ENCODE data around the gene CNOT3.

The CNOT3 gene

DNA sequence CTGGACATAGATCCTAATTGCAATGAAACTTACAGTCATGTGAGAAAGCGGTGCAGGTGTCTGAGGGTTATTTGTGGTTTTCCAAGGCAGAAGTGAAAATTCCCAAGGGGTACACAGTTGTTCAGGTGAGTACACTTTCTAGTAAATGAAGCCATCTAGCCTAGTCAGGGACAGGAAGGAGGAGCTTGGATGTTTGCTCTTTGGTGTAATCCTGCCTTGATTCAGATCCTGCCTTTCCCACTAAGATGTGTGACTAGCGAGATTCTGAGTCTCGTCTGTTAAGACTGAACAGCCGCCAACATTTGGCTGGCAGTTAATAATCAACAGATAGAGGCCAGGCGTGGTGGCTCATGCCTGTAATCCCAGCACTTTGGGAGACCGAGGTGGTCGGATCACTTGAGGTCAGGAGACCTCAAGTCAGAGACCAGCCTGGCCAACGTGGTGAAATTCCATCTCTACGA, 65.6 kb downstream of the CNOT3 start:
- Histone ChIP-seq H3K9me3 (ENCODE audit: control insufficient read depth, insufficient read depth, low read depth, low read length) (no peaks in the 10 kb centered on the region), H3K4me1 (ENCODE audit: control insufficient read depth, insufficient read depth, low read length) (peaks cover 10% of the 10 kb centered on the region), H3K4me3 (ENCODE audit: low read depth, low read length) (no peak overlapping the region), H3K36me3 (ENCODE audit: control insufficient read depth in 2 of 2, insufficient read depth in 1 of 2, low read length in 2 of 2) (peaks cover 54 to 72% of the 10 kb centered on the region in 2 experiments), H3K27ac (ENCODE audit: extremely low read depth, low read depth, low read length) (no peak overlapping the region)
- ChIA-PET POLR2A (interaction anchor here (0.5 to 6.8 kb wide), 4 partner anchors 9 to 66 kb away, joined by 3 to 241 read pairs (median 5); partner anchors contain the start of genes MBOAT7 and TSEN34), CTCF (interaction anchor here (0.7 kb wide), 3 partner anchors 30 to 189 kb away, joined by 3 to 6 read pairs (median 3); partner anchors contain the start of gene TMC4)
- TF ChIP-seq, protein P1, sequence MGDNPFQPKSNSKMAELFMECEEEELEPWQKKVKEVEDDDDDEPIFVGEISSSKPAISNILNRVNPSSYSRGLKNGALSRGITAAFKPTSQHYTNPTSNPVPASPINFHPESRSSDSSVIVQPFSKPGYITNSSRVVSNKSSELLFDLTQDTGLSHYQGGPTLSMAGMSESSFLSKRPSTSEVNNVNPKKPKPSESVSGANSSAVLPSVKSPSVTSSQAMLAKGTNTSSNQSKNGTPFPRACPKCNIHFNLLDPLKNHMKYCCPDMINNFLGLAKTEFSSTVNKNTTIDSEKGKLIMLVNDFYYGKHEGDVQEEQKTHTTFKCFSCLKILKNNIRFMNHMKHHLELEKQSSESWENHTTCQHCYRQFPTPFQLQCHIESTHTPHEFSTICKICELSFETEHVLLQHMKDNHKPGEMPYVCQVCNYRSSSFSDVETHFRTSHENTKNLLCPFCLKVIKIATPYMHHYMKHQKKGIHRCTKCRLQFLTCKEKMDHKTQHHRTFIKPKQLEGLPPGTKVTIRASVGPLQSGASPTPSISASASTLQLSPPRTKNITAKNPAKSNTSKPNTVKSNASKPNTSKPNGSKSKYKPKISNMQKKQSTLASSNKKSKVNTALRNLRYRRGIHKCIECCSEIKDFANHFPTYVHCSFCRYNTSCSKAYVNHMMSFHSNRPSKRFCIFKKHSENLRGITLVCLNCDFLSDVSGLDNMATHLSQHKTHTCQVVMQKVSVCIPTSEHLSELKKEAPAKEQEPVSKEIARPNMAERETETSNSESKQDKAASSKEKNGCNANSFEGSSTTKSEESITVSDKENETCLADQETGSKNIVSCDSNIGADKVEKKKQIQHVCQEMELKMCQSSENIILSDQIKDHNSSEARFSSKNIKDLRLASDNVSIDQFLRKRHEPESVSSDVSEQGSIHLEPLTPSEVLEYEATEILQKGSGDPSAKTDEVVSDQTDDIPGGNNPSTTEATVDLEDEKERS (tag by site-specific recombination; IDR thresholded peaks at IDR 0.05), result no peak
- TF ChIP-seq ZNF155 (tag by site-specific recombination; IDR thresholded peaks at IDR 0.05), result no peak
- TF ChIP-seq, protein P2, sequence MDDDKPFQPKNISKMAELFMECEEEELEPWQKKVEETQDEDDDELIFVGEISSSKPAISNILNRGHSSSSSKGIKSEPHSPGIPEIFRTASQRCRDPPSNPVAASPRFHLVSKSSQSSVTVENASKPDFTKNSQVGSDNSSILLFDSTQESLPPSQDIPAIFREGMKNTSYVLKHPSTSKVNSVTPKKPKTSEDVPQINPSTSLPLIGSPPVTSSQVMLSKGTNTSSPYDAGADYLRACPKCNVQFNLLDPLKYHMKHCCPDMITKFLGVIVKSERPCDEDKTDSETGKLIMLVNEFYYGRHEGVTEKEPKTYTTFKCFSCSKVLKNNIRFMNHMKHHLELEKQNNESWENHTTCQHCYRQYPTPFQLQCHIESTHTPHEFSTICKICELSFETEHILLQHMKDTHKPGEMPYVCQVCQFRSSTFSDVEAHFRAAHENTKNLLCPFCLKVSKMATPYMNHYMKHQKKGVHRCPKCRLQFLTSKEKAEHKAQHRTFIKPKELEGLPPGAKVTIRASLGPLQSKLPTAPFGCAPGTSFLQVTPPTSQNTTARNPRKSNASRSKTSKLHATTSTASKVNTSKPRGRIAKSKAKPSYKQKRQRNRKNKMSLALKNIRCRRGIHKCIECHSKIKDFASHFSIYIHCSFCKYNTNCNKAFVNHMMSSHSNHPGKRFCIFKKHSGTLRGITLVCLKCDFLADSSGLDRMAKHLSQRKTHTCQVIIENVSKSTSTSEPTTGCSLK (tag by site-specific recombination; IDR thresholded peaks at IDR 0.05), result no peak
- no peak for TF ChIP-seq HOXC10 (CRISPR knock-in tag; IDR thresholded peaks at IDR 0.05)
- no peak for TF ChIP-seq TRIM28 (IDR thresholded peaks at IDR 0.05; ENCODE audit: borderline replicate concordance, low read length)
- TF ChIP-seq, protein P3, sequence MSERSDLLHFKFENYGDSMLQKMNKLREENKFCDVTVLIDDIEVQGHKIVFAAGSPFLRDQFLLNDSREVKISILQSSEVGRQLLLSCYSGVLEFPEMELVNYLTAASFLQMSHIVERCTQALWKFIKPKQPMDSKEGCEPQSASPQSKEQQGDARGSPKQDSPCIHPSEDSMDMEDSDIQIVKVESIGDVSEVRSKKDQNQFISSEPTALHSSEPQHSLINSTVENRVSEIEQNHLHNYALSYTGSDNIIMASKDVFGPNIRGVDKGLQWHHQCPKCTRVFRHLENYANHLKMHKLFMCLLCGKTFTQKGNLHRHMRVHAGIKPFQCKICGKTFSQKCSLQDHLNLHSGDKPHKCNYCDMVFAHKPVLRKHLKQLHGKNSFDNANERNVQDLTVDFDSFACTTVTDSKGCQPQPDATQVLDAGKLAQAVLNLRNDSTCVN (tag by site-specific recombination; optimal IDR thresholded peaks at IDR 0.05), result no peak
- TF ChIP-seq, protein P4, sequence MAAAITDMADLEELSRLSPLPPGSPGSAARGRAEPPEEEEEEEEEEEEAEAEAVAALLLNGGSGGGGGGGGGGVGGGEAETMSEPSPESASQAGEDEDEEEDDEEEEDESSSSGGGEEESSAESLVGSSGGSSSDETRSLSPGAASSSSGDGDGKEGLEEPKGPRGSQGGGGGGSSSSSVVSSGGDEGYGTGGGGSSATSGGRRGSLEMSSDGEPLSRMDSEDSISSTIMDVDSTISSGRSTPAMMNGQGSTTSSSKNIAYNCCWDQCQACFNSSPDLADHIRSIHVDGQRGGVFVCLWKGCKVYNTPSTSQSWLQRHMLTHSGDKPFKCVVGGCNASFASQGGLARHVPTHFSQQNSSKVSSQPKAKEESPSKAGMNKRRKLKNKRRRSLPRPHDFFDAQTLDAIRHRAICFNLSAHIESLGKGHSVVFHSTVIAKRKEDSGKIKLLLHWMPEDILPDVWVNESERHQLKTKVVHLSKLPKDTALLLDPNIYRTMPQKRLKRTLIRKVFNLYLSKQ (tag by site-specific recombination; IDR thresholded peaks at IDR 0.05; ENCODE audit: borderline replicate concordance), result no peak

DNA sequence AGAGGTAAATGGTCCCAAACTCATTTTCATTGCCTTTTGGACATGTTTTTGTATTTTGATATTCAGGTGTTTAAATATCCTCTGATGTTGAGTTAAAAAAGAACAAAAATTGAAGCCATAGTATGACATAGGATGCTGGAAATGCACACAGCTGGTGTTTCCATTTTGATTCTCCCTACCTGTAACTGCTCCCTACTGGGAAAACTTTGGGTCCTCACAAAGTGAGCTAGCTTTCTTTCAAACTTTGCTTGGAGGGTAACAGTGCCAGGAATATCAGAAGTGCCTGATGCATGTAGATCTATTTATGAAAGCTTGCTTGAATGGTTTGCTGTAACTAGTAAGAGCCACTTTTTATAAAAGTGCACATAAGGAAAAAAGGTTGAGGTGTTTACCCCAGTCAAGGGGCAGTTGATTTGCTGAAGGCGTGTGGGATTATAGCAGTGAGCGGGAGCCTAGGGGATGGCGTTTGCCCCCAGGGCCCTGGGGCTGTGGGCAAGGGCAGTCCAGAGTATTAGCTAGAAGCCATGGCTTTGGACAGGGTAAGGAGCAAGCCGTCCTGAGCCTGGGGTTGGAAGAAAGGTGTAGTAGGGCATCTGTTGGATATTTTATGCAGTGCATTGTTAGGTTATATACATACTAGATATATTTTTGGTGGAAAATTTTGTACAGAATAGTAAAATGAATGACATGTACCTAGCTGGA, 67.4 kb downstream of the CNOT3 start:
- ChIA-PET POLR2A (interaction anchor here (1.2 to 9.1 kb wide), 2 partner anchors 15 to 18 kb away, joined by 4 to 152 read pairs; partner anchors contain the start of genes MBOAT7 and TSEN34), CTCF (interaction anchor here (1.3 to 1.7 kb wide), 3 partner anchors 13 to 63 kb away, joined by 4 to 7 read pairs (median 6); partner anchors contain the start of gene TSEN34)
- H3K4me1 ChIP-seq (ENCODE audit: control insufficient read depth, insufficient read depth, low read length), result peaks cover 25% of the 10 kb centered on the region
- no peak overlapping the region for H3K4me3 ChIP-seq (ENCODE audit: low read depth, low read length)
- peaks cover 54 to 80% of the 10 kb centered on the region in 2 experiments for H3K36me3 ChIP-seq (ENCODE audit: control insufficient read depth in 2 of 2, insufficient read depth in 1 of 2, low read length in 2 of 2)
- no peak overlapping the region for H3K27ac ChIP-seq (ENCODE audit: extremely low read depth, low read depth, low read length)
- no peaks in the 10 kb centered on the region for H3K9me3 ChIP-seq (ENCODE audit: control insufficient read depth, insufficient read depth, low read depth, low read length)
- TF ChIP-seq, protein P5, sequence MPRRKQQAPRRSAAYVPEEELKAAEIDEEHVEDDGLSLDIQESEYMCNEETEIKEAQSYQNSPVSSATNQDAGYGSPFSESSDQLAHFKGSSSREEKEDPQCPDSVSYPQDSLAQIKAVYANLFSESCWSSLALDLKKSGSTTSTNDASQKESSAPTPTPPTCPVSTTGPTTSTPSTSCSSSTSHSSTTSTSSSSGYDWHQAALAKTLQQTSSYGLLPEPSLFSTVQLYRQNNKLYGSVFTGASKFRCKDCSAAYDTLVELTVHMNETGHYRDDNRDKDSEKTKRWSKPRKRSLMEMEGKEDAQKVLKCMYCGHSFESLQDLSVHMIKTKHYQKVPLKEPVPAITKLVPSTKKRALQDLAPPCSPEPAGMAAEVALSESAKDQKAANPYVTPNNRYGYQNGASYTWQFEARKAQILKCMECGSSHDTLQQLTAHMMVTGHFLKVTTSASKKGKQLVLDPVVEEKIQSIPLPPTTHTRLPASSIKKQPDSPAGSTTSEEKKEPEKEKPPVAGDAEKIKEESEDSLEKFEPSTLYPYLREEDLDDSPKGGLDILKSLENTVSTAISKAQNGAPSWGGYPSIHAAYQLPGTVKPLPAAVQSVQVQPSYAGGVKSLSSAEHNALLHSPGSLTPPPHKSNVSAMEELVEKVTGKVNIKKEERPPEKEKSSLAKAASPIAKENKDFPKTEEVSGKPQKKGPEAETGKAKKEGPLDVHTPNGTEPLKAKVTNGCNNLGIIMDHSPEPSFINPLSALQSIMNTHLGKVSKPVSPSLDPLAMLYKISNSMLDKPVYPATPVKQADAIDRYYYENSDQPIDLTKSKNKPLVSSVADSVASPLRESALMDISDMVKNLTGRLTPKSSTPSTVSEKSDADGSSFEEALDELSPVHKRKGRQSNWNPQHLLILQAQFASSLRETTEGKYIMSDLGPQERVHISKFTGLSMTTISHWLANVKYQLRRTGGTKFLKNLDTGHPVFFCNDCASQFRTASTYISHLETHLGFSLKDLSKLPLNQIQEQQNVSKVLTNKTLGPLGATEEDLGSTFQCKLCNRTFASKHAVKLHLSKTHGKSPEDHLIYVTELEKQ (tag by site-specific recombination; IDR thresholded peaks at IDR 0.05; ENCODE audit: borderline replicate concordance), result no peak
- TF ChIP-seq ZIC2 (tag by site-specific recombination; IDR thresholded peaks at IDR 0.05) (no peak), ZSCAN30 (tag by site-specific recombination; IDR thresholded peaks at IDR 0.05) (no peak), ZNF18 (tag by site-specific recombination; IDR thresholded peaks at IDR 0.05) (no peak), ZNF211 (tag by site-specific recombination; IDR thresholded peaks at IDR 0.05; ENCODE audit: low read depth) (no peak)
- TF ChIP-seq, protein P1 (tag by site-specific recombination; IDR thresholded peaks at IDR 0.05), result no peak
- TF ChIP-seq, protein P6, sequence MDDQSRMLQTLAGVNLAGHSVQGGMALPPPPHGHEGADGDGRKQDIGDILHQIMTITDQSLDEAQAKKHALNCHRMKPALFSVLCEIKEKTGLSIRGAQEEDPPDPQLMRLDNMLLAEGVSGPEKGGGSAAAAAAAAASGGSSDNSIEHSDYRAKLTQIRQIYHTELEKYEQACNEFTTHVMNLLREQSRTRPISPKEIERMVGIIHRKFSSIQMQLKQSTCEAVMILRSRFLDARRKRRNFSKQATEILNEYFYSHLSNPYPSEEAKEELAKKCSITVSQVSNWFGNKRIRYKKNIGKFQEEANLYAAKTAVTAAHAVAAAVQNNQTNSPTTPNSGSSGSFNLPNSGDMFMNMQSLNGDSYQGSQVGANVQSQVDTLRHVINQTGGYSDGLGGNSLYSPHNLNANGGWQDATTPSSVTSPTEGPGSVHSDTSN (CRISPR knock-in tag; IDR thresholded peaks at IDR 0.05), result no peak
